MM.1S (cell line): ENCODE measurements around the gene ZNF135.

ENCODE experiments used
- DNase-seq: peaks from one replicate; pipeline ENCODE4 v3.0.0-alpha.2; 2015
- H2AFZ ChIP-seq: fragments of 300-600 bp; sonication (generic); 2 replicates; pipeline ENCODE4 v1.6.0; 2016; ENCODE audit warnings: antibody characterized with exemption, low read length
- H3F3A ChIP-seq: fragments of 300-600 bp; sonication (generic); 2 replicates; pipeline ENCODE4 v1.6.1; 2016; ENCODE audit warnings: mild to moderate bottlenecking, antibody characterized with exemption, low read length, moderate library complexity, mixed read lengths; ENCODE audit not compliant: insufficient read depth
- H3K27ac ChIP-seq: fragments of 300-600 bp; sonication (generic); 2 replicates; pipeline ENCODE4 v1.5.1; 2016; ENCODE audit warnings: mild to moderate bottlenecking, low read length
- H3K27me3 ChIP-seq: fragments of 300-600 bp; sonication (generic); replicated peaks from 2 replicates; pipeline ENCODE4 v1.6.0; 2016; ENCODE audit warnings: low read length; ENCODE audit not compliant: insufficient read depth
- H3K36me3 ChIP-seq: fragments of 300-600 bp; sonication (generic); replicated peaks from 2 replicates; pipeline ENCODE4 v1.6.1; 2016; ENCODE audit warnings: mild to moderate bottlenecking, low read length, mixed read lengths; ENCODE audit not compliant: insufficient read depth
- H3K4me1 ChIP-seq: fragments of 300-600 bp; sonication (generic); 2 replicates; pipeline ENCODE4 v1.6.1; 2016; ENCODE audit warnings: low read length, mixed read lengths
- H3K4me2 ChIP-seq: fragments of 300-600 bp; sonication (generic); 2 replicates; pipeline ENCODE4 v1.6.0; 2016; ENCODE audit warnings: low read depth, low read length
- H3K4me3 ChIP-seq: fragments of 300-600 bp; sonication (generic); 2 replicates; pipeline ENCODE4 v1.5.1; 2016; ENCODE audit warnings: low read length, mixed read lengths
- H3K79me2 ChIP-seq: fragments of 300-600 bp; sonication (generic); 2 replicates; pipeline ENCODE4 v1.6.1; 2016; ENCODE audit warnings: mixed run types, low read length, mixed read lengths
- H3K9ac ChIP-seq: fragments of 300-600 bp; sonication (generic); 2 replicates; pipeline ENCODE4 v1.6.1; 2016; ENCODE audit warnings: low read length, mixed read lengths
- H3K9me2 ChIP-seq: fragments of 300-600 bp; sonication (generic); replicated peaks from 2 replicates; pipeline ENCODE4 v1.6.1; 2016; ENCODE audit warnings: mild to moderate bottlenecking, low read length, mixed read lengths; ENCODE audit not compliant: insufficient read depth
- H3K9me3 ChIP-seq: fragments of 300-600 bp; sonication (generic); replicated peaks from 2 replicates; pipeline ENCODE4 v1.6.1; 2016; ENCODE audit warnings: mild to moderate bottlenecking, low read length, mixed read lengths; ENCODE audit not compliant: insufficient read depth
- H4K20me1 ChIP-seq: fragments of 300-600 bp; sonication (generic); 2 replicates; pipeline ENCODE4 v1.6.1; 2016; ENCODE audit warnings: mild to moderate bottlenecking, low read length, moderate library complexity, mixed read lengths; ENCODE audit not compliant: insufficient read depth
- EZH2 ChIP-seq: fragments of 300-600 bp; sonication (generic); optimal IDR thresholded peaks from 2 replicates; pipeline ENCODE3; 2017; ENCODE audit warnings: low read depth, mild to moderate bottlenecking, antibody characterized with exemption, low read length, mixed read lengths
- EZH2phosphoT487 ChIP-seq: fragments of 300-600 bp; sonication (generic); IDR thresholded peaks from 2 replicates; pipeline ENCODE4 v1.6.1; 2018; ENCODE audit warnings: antibody characterized with exemption, low read length
- TF ChIP-seq, protein P1 (sequence below): fragments of 300-600 bp; sonication (generic); IDR thresholded peaks from 2 replicates; pipeline ENCODE4 v1.5.1; 2016; ENCODE audit warnings: antibody characterized with exemption, low read length, mixed read lengths

Gene ZNF135

DNA sequence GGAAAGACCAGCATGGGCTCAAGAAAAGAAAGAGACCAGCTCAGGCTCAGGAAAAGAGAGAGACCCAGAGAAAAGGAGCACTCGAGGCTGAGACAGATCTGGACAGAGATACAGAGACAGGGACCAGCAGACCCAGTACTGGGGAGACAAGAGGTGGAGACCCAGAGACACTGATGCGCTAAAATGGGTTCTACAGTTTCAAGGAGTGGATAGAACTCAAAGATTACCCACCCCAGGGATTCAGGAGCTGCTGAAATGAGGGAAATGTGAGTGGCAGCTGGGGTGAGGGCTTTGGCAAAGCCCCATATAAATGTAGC lies 39.6 kb downstream of the ZNF135 start:
- H3K4me3 ChIP-seq = no peak overlapping the region
- no peak overlapping the region for H3K9ac ChIP-seq
- no peak overlapping the region for H3K4me2 ChIP-seq
- no peak overlapping the region for H2AFZ ChIP-seq
- H3K27ac ChIP-seq = no peak overlapping the region
- TF ChIP-seq EZH2phosphoT487 (no peak), EZH2 (no peak)
- TF ChIP-seq, protein P1, sequence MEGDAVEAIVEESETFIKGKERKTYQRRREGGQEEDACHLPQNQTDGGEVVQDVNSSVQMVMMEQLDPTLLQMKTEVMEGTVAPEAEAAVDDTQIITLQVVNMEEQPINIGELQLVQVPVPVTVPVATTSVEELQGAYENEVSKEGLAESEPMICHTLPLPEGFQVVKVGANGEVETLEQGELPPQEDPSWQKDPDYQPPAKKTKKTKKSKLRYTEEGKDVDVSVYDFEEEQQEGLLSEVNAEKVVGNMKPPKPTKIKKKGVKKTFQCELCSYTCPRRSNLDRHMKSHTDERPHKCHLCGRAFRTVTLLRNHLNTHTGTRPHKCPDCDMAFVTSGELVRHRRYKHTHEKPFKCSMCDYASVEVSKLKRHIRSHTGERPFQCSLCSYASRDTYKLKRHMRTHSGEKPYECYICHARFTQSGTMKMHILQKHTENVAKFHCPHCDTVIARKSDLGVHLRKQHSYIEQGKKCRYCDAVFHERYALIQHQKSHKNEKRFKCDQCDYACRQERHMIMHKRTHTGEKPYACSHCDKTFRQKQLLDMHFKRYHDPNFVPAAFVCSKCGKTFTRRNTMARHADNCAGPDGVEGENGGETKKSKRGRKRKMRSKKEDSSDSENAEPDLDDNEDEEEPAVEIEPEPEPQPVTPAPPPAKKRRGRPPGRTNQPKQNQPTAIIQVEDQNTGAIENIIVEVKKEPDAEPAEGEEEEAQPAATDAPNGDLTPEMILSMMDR = no peak
- H3F3A ChIP-seq = no peaks in the 10 kb centered on the region
- H4K20me1 ChIP-seq = no peaks in the 10 kb centered on the region
- no peaks in the 10 kb centered on the region for H3K9me3 ChIP-seq
- H3K9me2 ChIP-seq = no peaks in the 10 kb centered on the region
- no peaks in the 10 kb centered on the region for H3K36me3 ChIP-seq
- H3K79me2 ChIP-seq = no peaks in the 10 kb centered on the region
- H3K27me3 ChIP-seq = no peaks in the 10 kb centered on the region
- H3K4me1 ChIP-seq = no peaks in the 10 kb centered on the region
- no peak for DNase-seq

DNA sequence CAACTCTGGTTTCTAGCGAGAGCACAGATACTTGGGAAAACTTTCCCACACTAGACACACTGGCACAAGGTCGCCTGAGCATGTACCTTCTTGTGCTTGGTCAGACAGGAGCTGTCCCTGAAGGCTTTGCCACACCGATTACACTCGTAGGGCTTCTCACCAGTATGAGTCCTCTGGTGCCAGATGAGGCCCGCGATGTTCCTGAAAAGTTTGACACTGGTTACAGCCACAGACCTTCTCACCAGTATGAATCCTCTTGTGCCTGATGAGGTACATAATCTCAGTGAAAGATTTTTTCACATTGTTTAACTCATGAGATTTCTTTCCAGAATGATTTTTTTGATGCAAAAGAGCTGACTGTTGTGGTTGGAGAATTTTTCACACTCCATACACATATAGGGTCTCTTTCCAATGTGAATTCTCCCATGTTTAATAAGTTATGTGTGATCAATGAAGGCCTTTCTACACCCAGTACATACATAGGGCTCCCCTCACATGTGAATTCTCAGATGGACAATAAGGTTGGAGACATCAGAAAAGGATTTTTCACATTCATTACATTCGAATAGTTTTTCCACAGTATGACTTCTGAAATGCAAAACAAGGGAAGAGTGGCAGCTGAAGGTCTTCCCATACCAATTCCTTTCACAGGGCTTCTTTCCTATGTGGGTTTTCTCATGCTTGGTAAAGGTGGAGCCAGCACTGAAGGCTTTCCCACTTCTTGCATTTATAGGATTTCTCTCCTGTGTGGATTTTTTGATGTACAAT lies 48.9 kb downstream of the ZNF135 start:
- H3K27ac ChIP-seq = no peak overlapping the region
- H3K9ac ChIP-seq = no peak overlapping the region
- no peaks in the 10 kb centered on the region for H3K4me1 ChIP-seq
- no peak overlapping the region for H2AFZ ChIP-seq
- no peaks in the 10 kb centered on the region for H3K79me2 ChIP-seq
- H3F3A ChIP-seq = no peaks in the 10 kb centered on the region
- no peaks in the 10 kb centered on the region for H3K9me2 ChIP-seq
- no peaks in the 10 kb centered on the region for H3K9me3 ChIP-seq
- no peaks in the 10 kb centered on the region for H3K36me3 ChIP-seq
- no peaks in the 10 kb centered on the region for H3K27me3 ChIP-seq
- TF ChIP-seq, protein P1 = no peak
- TF ChIP-seq EZH2 (no peak), EZH2phosphoT487 (no peak)
- no peak for DNase-seq
- H4K20me1 ChIP-seq = no peaks in the 10 kb centered on the region
- no peak overlapping the region for H3K4me2 ChIP-seq
- H3K4me3 ChIP-seq = no peak overlapping the region

DNA sequence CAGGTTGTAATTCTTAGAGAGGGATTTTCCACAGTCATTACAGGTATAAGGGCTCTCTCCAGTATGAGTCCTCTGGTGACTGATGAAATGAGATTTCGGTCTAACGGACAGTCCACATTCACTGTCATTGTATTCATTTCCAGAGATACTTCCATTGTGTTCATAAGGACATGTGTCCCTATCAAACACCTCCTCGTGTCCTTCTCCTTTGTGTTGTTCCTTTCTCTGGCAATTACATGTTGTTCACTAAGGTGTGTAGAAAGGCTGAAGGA lies 49.4 kb downstream of the ZNF135 start:
- Histone ChIP-seq H3K79me2 (no peaks in the 10 kb centered on the region), H3K27me3 (no peaks in the 10 kb centered on the region), H3F3A (no peaks in the 10 kb centered on the region), H2AFZ (no peak overlapping the region), H3K9me2 (no peaks in the 10 kb centered on the region), H3K36me3 (no peaks in the 10 kb centered on the region), H4K20me1 (no peaks in the 10 kb centered on the region), H3K9me3 (no peaks in the 10 kb centered on the region), H3K9ac (no peak overlapping the region), H3K4me2 (no peak overlapping the region), H3K27ac (no peak overlapping the region), H3K4me3 (no peak overlapping the region), H3K4me1 (no peaks in the 10 kb centered on the region)
- no peak for TF ChIP-seq EZH2
- TF ChIP-seq, protein P1 = no peak
- TF ChIP-seq EZH2phosphoT487 = no peak
- no peak for DNase-seq
